Stimulated activated naive CD4-positive, alpha-beta T cell (primary cell): Measurements from ENCODE around the gene SLC41A3.
"Not testable (repeated sequence)": the region's sequence is repeated elsewhere in the genome, so short reads cannot be mapped to it uniquely, and the experiment has no call there.

Experiments used
- DNase-seq, 6 experiments: peaks; one replicate each; lab custom pipeline; 2025; lab: John Stamatoyannopoulos, UW

Gene SLC41A3

DNA sequence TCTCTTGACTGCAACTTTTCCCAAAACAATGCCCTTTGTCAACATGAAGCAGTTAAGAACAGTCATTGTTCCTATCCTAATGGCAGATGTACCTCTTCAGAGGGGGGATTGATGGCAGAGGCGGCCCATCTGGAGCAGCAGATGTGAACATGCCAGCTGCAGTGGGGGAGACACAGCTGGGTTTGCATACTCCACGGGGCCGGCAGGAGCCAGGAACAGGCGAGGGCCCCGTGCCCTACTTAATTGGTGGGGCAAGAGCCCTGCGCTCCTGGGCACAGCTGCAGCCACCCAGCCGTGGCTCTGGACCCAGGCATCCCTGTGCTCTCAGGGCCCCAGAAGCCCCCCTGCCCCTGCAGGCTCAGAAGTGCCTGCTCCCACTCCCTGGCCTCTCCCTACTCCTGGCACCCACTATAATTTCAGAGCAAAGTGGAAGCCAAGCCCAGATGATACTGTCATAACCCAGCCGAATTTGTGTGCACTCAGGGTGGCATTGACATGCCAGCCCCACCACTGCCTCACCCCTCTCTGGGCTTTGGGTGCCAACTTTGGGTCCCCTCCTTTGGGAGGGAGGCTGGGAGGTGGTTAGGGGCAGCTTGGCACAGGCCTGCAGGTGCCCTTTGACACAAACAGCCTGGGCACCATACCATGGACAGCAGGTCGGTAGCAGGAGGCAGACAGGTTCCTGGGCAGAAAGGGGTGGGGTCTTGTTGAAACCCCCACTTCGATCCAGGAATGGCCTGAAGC, 80.3 kb downstream of the SLC41A3 start:
- no peak for DNase-seq

DNA sequence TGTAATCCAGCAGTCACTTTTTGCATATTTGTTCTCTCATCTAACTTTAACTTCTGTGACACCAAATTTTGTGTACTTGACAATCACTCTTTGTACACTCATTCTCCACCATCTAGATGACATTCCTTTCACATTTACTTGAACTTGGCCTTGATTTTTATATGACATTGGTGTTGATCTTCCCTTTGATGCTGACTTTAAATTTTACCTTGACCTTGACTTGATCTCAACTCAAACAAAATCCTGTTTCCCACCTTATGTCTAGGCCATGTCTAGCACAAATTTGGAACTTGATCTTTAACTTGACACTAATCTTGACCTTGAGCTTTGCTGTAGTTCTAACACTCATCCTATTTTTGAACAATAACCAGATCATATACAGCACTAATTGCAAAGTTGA, 81.7 kb downstream of the SLC41A3 start:
- no peak for DNase-seq

- DNase-seq = not testable (repeated sequence)
These were observed 87.2 kb downstream of the SLC41A3 start for GRCh38 chr3:125996751-125997150.

- DNase-seq = peak in 5 of 6 experiments; percentile 51 to 81 (median 57)
These were observed 93.5 kb downstream of the SLC41A3 start for GRCh38 chr3:125990253-125990970.

DNA sequence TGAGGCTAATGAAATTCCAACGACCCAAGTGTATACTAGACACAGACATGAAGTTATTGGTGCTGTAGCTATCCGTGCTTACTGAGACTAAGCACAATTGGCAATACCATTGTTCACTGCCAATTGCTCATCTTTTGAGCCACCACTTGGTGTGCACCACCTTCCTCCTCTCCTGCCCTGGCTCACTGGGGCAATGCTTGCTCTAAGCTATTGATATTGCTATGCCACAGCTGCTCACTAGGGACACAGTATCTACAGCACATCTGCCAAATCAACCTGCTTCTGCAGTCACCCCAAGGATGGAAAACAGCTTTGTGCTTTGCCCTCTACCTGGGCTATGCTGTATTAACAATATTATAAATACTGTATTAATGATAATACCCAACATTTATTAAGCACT, 99.0 kb downstream of the SLC41A3 start:
- not testable (repeated sequence) for DNase-seq

DNA sequence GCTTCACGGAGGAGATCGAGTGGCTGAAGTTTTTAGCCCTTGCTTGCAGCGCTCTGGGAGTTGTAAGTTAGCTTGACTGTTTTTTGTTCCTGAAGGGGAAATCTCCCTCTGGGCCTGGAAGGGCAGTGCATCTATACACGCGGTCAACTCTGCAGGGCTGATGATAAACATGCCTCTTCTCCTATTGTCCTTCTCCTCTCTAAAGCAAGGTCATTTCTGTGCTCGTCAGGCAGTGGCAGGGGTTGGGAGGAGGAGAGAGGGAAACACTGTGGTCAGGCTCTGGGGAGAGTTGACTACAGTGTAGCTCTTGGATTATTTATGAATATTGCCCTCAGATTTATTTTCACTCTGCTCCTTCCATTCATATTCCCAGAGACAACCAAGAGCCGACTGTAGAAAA, 106.8 kb downstream of the SLC41A3 start:
- DNase-seq = not testable (repeated sequence)

- not testable (repeated sequence) for DNase-seq
These were observed 107.9 kb downstream of the SLC41A3 start for GRCh38 chr3:125976003-125976390.

DNA sequence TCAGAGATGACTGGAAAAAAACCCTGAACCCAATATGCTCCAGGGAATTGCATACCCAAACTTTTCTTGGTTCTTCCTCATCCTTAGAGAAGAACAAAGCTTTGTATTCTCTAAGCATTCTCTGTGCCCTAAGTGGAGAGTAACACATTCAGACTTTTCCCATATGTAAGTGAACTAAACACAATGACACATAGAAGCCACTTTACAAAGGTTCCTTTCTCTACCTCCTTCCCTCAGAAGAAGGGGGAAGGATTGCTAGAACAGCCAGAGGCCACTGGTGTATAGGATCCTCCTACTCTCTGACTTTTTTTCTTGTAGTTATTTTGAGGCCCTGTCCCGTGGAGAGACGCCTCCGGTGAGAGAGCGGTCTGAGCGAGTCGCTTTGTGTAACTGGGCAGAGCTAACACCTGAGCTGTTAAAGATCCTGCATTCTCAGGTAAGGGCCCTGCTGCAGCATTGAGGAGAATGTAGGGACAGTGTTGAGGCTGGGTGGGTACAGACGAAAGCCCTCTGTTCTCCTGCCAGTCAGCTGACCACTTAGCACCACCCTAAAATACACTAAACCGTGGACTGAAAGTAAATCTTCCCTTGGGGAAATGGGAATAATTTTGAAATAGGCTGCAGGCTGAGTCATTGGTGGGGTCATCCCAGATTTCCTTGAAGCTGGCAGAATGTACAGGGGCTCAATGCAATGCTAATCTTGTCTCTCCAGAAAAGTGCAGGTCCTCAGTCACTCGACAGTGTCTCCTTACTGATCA, 108.5 kb downstream of the SLC41A3 start:
- DNase-seq = not testable (repeated sequence)

DNA sequence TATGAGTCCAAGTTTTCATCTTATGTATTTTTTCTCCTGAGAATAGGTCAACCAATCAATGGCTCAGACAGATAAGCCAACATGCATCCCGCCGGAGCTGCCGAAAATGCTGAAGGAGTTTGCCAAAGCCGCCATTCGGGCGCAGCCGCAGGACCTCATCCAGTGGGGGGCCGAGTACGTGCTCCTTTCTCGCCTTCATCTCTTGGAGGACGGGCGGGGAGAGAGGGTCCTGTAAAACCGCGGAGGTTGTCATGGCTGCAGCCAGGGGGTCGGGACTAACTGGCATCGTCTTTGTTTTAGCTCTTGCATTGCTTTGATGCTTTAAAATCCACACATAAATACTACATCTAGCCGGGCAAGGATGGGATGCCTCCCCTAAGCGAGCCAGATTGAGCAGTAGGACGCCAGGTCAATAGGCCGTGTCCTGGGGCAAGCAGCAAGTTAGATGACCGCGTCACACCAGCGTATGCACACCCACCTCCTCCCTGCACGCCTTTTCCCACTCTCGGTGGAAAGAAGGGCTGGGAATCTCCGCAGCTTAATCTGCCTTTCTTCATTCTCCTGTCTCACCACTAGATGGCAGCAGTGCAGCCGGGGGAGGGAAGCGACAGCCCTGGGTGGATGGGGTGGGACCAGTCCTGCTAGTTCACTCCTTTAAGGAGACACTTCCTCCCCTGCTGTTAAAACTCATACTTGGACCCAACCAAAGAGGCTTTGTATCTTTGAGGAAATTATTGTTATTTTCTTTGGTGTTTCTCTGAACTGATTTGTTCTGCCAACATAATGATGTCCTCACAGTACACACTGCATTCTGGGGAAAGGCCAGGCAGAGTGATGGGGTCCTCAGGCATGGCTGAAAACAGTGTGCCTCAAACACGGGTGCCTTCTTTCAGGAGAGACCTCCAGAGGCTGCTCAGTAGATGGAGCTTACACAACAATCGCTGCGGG, 111.7 kb downstream of the SLC41A3 start:
- DNase-seq = peak in 5 of 6 experiments; percentile 4 to 68 (median 40)

DNA sequence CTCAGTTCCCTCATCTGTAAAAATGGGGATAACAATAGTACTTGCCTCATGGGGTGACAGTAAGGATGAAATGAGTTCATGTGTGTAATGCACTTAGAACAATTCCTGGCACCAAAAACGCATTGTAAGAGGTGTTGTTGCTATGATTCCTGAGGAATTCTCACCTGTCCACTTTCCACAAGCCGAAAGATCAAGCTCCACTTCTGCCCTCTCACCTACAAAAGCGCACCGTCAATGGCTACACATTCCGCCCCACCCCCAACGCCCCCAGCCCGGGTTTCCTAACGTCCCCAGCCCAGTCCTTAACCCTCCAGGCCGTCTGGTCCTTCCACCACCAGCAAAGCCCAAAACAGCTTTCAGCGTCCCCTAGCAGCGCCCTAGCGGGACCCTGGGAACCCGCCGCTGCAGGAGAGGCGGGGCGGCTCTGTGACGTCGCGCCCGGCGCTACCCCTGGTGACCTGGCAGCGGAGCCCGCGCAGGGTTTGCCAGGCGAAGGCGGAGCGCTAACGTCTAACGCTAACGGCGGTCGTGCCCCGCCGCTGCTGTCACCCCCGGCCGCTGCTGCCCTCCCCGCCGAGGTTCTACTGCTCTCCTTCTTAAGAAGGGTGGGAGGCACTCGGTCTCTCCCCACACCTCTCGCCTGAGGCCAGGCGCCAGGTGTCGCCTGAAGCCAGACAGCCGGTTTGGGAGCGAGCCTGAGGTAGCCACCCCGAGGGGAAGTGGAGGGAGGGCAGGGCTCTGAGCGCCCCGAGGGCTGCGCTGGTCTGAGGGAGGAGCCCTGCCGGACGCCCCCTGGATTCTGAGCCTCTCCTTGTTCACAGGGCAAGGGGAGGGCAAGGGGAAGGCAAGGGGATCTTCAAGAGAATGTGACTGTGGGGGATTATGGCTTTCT, 115.0 kb downstream of the SLC41A3 start, which contains the start of gene ROPN1B:
Gene ROPN1B (plus strand): TSS at position 478 of the 892 bp plus-strand sequence. CDS start 2,877 bp downstream, outside the sequence.
- DNase-seq = not testable (repeated sequence)

- DNase-seq = not testable (repeated sequence)
These were observed 115.8 kb downstream of the SLC41A3 start for GRCh38 chr3:125968121-125968520.

DNA sequence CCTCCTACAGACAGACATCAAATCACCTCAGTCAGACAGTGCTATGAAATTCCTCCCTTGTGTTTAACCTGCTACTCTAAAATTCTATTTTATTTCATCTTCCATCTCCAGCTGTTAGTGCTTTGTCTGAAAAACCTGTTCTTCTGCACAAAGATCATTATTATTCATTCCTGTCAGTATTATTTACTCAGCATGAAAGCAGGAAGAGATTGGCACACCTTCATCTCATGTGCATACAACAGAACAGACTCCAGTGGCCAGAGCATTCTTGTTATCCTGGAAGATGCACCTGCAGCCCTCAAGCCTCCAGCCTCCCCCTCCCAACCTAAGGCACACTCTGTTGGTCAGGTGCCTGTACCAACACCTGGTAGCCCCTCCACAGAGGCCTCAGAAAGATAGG, 116.8 kb downstream of the SLC41A3 start:
- DNase-seq = no peak

- DNase-seq = no peak
These were observed 118.4 kb downstream of the SLC41A3 start for GRCh38 chr3:125965505-125965904.

DNA sequence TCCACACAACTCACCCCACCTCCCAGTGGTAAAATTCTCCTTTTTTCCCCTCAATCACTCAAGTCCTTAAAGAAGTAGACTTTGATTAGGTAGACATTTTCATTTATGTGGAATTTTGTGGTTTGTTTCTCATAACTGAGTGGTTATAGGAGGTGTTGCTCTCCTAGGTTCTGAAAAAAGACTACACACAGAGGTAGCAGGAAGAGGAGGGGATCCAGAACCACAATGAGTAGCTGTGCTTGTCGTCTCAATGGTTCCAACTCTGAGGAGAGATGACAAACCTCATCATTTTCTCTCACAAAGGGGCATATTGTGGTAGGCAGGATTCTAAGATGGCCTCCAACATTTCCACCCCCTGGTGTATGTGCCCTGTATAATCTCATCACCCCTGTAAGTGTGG, 120.1 kb downstream of the SLC41A3 start:
- DNase-seq = not testable (repeated sequence)

DNA sequence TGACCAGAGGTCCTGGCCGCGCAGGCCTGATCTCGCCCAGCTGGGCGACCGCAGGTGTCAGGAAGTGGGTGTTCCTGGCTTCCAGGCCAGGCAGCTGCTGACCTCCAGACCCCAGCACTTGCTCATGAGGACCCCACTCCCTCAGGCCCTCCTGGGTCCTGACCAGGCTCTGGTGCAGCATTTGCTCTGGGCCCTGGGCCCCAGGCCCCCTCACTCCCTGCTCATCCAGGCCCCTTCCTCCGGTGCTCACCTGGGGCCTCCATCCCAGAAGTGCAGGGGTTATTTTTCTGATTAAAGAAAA, 122.7 kb downstream of the SLC41A3 start:
- no peak for DNase-seq

- DNase-seq = no peak
These were observed 123.3 kb downstream of the SLC41A3 start for GRCh38 chr3:125960456-125961288.

DNA sequence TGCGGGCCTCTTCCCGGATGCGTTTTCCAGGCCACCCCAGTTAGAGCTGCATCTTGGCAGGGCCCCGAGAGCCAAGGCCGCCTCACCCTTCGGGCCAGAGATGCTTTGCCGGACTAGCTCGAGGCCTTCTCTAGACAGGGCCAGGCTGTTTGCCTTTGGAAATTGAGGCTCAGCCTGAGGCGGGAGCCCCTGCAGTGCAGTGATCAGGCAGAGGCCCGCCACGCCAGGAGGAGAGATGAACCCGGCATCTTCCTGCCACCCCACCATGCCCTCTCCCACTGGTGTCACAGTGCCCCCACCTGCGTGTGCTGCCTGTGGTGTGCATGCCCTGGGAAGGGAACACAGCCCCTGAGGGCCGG, 123.9 kb downstream of the SLC41A3 start:
- DNase-seq = no peak

DNA sequence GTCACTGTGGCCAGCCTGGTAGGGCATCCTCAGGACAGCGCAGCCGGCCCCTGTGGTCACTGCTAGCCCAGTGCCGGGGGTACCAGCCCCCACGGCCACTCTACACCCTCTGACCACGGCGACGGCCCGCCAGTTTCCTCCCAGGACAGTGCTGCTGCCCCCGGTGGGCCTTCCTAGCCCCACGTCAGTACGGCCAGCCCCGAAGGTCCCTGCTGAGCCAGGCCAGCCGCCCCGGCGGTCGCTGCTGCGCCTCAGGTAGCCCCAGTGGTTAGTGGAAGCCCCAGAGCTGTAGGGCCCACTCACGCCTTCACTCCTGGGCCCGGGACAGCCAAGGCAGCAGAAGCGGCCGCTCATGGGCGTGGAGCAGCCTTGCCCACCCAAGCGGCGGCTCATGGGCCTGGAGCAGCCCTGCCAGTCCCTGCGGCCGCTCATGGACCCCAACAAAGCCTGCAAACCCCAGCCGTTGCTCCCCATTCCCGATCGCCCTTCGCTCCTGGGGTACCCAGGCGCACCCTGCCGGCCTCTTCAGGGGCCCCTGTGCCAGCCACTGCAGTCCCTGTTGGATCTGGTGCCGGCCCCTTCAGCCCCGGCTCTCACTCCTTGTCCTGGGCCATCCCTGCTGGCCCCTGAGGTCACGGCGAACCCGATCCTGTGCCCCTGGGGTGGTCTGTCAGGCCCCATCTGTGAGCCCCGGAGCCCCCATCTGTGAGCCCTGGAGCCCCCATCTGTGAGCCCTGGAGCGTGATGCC, 124.4 kb downstream of the SLC41A3 start:
- no peak for DNase-seq
